ENCODE measurements around the gene LIPA.

LIPA gene

DNA sequence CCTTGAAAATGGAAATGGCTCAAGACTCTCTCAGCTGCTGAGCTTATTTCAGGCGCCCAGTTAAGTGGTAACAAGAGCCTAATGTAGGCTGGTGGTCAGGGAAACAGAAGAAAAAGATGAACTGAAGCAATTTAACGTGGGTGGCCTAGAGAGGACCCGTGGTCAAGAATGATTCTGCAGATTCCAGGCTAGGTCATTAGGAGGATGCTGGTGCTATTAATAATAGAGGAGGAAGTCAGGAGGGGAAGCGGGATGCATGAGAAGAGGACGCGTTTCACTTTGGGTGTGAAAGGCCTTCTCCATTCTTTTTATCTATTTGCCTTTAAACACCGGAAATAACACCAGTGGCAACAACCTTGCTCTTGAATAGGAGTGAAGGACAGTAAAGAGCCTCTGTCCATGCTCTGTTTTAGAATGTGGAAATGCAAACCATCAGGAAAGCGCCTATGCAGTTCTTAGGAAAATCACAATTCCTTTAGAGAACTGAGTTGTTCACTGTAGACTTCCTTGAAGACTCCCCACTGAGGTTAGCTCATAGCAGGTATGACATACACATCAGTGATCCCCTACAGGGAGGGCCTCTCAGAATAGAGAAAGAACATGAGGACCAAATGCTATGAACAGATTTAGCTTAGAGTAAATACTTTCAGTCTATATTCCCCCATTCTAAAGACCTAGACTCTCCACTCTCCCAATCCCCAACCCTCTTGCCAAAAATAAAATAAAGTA, 8.6 kb downstream of the LIPA start:
- DNase-seq (ENCODE audit: low read depth) = no peak
- no peak overlapping the region for H3K4me3 ChIP-seq (ENCODE audit: low read depth, low read length)

DNA sequence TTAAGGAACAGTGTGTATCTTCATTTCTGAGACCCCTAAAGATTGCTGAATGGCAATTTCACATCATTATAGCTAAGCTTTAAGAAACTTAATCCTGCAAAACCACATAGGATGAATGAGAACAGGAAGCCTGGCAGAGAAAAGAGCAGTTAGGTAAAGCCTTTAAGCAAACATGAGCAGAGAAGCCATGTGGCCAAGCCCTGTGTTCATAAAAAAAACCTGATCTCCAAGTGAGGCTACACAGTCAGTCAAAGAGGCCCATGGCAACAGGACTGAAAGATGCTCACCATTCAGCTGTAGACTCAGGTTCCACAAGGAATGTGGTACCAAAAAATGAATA, 9.3 kb downstream of the LIPA start:
- H3K4me3 ChIP-seq (ENCODE audit: low read depth, low read length) = no peak overlapping the region
- no peak for DNase-seq (ENCODE audit: low read depth)

- DNase-seq (ENCODE audit: low read depth) = peak; percentile 76
- no peak overlapping the region for H3K4me3 ChIP-seq (ENCODE audit: low read depth, low read length)
Observed at GRCh38 chr10:89241486-89242344, 9.9 kb downstream of the LIPA start.

- DNase-seq (ENCODE audit: low read depth) = no peak
- no peak overlapping the region for H3K4me3 ChIP-seq (ENCODE audit: low read depth, low read length)
Observed at GRCh38 chr10:89241026-89241425, 10.5 kb downstream of the LIPA start.

- DNase-seq (ENCODE audit: low read depth) = no peak
- no peak overlapping the region for H3K4me3 ChIP-seq (ENCODE audit: low read depth, low read length)
Observed at GRCh38 chr10:89240519-89240918, 11.1 kb downstream of the LIPA start.

DNA sequence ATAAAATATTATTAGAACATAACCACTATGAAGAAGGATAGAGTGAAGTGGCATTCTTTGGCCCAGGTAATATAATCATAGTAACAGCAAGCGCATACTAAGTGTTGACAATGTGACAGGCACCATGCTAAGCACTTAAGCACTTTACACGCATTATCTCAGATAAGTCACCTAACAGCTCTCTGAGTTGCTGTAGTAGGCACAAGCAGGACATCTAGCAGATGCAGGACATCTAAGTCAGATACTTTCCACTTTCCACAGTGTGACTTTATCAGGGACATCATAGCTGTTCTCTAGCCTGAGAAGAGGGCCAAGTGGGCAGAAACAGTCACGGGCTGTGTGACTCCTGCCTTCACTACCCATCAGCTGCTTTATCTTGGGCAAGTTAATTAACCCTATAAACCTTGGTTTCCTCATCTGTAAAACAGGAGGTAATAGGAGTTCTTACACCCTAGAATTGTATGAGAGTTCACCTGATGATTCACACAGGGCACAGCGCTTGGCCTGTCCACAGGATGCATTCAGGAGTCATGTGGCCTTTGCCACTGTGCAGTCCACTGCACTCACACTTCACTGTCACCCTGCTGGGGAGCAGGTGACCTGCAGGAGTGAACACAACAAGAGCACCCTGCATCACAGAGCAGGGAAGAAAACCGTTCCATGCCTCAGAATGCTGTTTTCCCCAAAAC, 12.5 kb downstream of the LIPA start:
- H3K4me3 ChIP-seq (ENCODE audit: low read depth, low read length) = no peak overlapping the region
- no peak for DNase-seq (ENCODE audit: low read depth)

- H3K4me3 ChIP-seq (ENCODE audit: low read depth, low read length) = no peak overlapping the region
- no peak for DNase-seq (ENCODE audit: low read depth)
Observed at GRCh38 chr10:89237849-89238248, 13.7 kb downstream of the LIPA start.

GRCh38 chr10:89236226-89236797, 15.3 kb downstream of the LIPA start:
- H3K4me3 ChIP-seq (ENCODE audit: low read depth, low read length) = no peak overlapping the region
- DNase-seq (ENCODE audit: low read depth) = no peak

DNA sequence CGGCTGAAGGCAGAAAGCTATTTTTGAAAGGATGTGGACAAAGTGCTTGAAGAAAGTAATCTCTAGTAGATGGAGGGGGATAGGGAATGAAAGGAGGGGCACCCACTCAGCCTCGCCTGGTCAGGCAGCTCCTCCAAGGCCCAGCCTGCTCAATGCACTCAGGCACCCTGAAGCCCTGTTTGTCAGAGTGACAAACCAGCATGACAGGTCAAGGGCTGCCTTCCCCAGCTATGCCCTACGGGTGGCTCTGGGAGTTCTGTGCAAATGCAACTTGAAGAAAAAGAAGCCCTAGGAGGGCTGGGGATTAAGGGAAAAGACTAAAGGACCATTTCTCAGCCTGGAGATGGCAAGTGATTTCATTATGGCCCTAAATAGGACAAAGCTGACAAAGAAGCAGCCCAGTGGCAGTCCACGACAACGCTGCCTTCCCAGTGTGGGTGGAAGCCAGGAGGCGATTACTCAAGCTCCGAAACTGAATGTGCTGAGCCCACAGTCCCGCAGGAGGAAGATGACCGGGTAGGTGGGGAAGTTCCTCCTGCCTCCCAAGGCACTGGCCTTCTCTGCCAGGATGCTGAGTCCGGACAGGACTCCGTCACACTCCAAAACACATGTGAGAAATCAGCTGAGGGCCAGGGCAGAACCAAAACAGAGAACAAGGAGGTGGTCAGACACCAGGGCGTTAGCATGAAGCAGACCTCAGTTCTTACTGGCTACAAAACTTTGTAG, 16.3 kb downstream of the LIPA start:
- no peak overlapping the region for H3K4me3 ChIP-seq (ENCODE audit: low read depth, low read length)
- DNase-seq (ENCODE audit: low read depth) = no peak

- no peak overlapping the region for H3K4me3 ChIP-seq (ENCODE audit: low read depth, low read length)
- DNase-seq (ENCODE audit: low read depth) = no peak
Observed at GRCh38 chr10:89233033-89233432, 18.5 kb downstream of the LIPA start.

DNA sequence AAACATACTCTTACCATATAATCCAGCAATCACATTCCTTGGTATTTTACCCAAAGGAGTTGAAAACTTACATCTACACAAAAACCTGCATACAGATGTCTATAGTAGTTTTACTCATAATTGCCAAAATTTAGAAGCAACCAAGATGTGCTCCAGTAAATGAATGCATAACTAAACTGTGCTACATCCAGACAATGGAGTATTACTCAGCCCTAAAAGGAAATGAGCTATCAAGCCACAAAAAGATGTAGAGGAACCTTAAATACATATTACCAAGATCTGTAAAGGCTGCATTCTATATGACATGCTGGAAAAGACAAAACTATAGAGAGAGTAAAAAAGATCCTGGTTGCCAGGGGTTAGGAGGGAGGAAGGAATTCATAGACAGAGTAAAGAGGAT, 22.6 kb downstream of the LIPA start:
- DNase-seq (ENCODE audit: low read depth) = no peak
- no peak overlapping the region for H3K4me3 ChIP-seq (ENCODE audit: low read depth, low read length)

GRCh38 chr10:89228146-89228545, 23.4 kb downstream of the LIPA start:
- DNase-seq (ENCODE audit: low read depth) = no peak
- no peak overlapping the region for H3K4me3 ChIP-seq (ENCODE audit: low read depth, low read length)

GRCh38 chr10:89226891-89227290, 24.7 kb downstream of the LIPA start:
- H3K4me3 ChIP-seq (ENCODE audit: low read depth, low read length) = no peak overlapping the region
- DNase-seq (ENCODE audit: low read depth) = no peak

- DNase-seq (ENCODE audit: low read depth) = no peak
Observed at GRCh38 chr10:89224739-89225443, 26.7 kb downstream of the LIPA start.

DNA sequence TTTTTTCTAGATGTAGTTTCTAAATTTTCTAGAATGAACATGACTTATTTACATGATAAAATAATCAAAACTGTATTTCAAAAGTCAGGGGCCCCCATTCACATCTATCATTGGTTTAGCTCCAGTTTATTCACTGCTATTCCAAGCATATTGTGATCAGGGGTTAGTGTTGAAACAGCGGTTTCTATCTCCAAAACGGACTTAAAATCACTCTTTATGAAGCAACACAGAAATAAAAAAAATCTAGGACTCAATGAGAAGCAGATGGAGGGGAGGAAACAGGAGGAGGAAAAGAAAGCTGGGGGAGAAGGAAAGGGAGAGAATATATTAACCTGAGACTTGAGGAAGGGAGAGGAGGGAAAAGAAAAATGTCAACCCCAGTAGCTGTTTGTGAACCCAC, 29.7 kb downstream of the LIPA start:
- no peak overlapping the region for H3K4me3 ChIP-seq (ENCODE audit: low read depth, low read length)
- no peak for DNase-seq (ENCODE audit: low read depth)

More at GRCh38 chr10:89224739-89225443, 26.7 kb downstream of the LIPA start:
- H3K4me3 ChIP-seq (ENCODE audit: low read depth, low read length) = no peak overlapping the region

DNA sequence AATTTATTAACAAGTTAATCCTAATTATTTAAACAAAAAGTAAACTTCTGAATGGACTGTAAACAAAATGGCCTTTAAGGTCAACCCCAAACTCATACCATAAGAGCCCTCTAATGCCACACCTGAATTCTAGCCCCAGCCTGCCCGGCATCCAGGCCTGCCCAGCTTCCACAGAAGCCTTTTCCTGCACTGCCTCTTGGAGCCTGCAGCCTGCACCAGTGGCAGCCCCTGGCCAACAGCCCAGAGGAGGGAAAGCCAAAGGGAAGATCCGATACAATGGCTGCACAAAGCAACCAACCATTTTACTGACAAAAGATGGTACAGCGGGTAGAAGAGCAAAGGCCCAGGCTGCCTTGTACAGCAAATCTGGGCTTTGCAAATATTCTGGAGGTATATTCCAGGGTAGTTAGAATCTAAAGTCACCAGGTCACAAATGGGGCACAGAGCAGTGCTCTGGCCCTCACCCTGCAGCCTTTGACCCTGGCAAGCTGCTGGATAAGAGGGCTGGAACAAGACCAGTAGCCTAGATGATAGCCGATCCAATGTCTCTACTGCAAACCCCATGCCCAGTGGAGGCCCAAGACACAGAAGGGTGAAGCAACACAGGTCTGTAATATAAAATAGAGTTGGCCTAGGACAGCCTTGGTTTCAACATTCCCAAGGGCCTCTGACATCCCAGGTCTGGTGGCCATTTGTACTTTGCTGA, 31.9 kb downstream of the LIPA start:
- DNase-seq (ENCODE audit: low read depth) = no peak
- H3K4me3 ChIP-seq (ENCODE audit: low read depth, low read length) = no peak overlapping the region

GRCh38 chr10:89217057-89217990, 34.3 kb downstream of the LIPA start:
- DNase-seq (ENCODE audit: low read depth) = no peak
- H3K4me3 ChIP-seq (ENCODE audit: low read depth, low read length) = no peak overlapping the region

Measured in skeletal muscle cell (primary cell).